Body of pancreas (tissue), 4 donors: ENCODE results near the gene CCNDBP1.

Experiments
- POLR2A ChIP-seq, 3 donors: fragments of 450-650 bp; IDR thresholded peaks; one replicate each; pipeline ENCODE4 v1.6.1; 2016; ENCODE audit warnings: antibody characterized with exemption in 3 of 3, mild to moderate bottlenecking in 2 of 3
- TF ChIP-seq, protein P1 (sequence below), 7 experiments: fragments of 450-650 bp in 4 of 7; fragments of 200-600 bp in 3 of 7; sonication (generic) in 3 of 7; IDR thresholded peaks; one replicate each; pipeline ENCODE4 v1.5.1; 2016 to 2019; ENCODE audit warnings: antibody characterized with exemption in 7 of 7

DNA sequence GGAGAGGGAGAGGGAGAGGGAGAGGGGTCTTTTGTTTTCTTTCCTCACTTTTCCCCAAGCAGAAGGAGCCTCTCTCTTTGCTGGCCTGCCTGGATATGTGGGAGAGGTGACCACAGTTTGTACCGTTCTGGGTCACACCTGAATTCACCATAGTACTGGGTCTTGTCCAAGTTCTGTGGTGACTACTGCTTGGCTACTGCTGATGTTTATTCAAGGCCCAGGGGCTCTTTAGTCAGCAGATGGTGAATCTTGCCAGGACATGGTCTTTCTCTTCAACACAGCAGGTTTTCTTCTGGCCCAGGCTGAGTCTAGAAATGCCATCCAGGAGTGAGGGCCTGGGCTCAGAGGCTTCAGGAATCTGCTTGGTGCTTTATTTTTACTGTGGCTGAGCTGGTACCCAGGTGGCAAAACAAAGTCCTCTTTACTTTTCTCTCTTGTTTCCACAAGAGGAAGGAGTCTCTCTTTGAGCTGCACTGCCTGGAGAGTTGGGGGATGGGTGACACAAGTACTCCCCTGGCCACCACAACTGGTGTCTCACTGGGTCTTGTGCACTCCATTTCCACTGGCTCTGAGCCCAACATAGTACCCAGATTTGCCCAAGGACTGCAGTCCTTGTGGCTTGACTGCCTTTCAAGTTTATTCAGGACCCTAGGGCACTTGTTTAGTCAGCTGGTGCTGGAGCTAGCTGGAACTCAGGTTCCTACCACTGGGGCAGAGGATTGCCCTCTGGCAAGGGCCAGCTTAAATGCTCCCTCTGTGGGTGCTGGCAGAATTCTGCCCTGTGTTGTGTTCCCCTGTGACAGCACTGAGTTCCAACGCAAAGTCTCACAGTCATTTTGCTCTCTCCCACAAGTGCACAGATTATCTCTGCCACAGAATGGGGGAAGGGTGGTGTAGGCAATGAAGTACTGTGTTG lies 16.8 kb upstream of the CCNDBP1 start:
- no peak for TF ChIP-seq POLR2A (IDR thresholded peaks at IDR 0.05)
- TF ChIP-seq, protein P1, sequence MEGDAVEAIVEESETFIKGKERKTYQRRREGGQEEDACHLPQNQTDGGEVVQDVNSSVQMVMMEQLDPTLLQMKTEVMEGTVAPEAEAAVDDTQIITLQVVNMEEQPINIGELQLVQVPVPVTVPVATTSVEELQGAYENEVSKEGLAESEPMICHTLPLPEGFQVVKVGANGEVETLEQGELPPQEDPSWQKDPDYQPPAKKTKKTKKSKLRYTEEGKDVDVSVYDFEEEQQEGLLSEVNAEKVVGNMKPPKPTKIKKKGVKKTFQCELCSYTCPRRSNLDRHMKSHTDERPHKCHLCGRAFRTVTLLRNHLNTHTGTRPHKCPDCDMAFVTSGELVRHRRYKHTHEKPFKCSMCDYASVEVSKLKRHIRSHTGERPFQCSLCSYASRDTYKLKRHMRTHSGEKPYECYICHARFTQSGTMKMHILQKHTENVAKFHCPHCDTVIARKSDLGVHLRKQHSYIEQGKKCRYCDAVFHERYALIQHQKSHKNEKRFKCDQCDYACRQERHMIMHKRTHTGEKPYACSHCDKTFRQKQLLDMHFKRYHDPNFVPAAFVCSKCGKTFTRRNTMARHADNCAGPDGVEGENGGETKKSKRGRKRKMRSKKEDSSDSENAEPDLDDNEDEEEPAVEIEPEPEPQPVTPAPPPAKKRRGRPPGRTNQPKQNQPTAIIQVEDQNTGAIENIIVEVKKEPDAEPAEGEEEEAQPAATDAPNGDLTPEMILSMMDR (IDR thresholded peaks at IDR 0.05), result no peak
